K562 (cell line): ENCODE measurements around the gene DBP. TPM values are rescaled to one million over a fixed set of nuclear protein-coding genes. Genes with fewer than 3 reads are reported as not detected.

ENCODE experiments used
- BCLAF1 ChIP-seq, 2 experiments: fragments of 450-650 bp in 1 of 2; IDR thresholded peaks; 2 replicates each; pipeline ENCODE4 v1.6.1; 2011 to 2017; ENCODE audit warnings: low read depth in 2 of 2, antibody characterized with exemption in 1 of 2, borderline replicate concordance in 1 of 2, low read length in 1 of 2, mild to moderate bottlenecking in 1 of 2, mixed read lengths in 1 of 2; ENCODE audit not compliant: control insufficient read depth in 1 of 2
- CBX1 ChIP-seq: sonication (generic); IDR thresholded peaks from 2 replicates; pipeline ENCODE4 v1.6.1; 2016; ENCODE audit warnings: antibody characterized with exemption, low read depth, mild to moderate bottlenecking
- CBX5 ChIP-seq: IDR thresholded peaks from 2 replicates; pipeline ENCODE4 v1.6.1; 2014; ENCODE audit warnings: low read depth, borderline replicate concordance
- DMBX1 ChIP-seq: fragments of 250-450 bp; sonication (Bioruptor Pico); IDR thresholded peaks from 2 replicates; pipeline ENCODE4 v1.8.0; 2022; ENCODE audit warnings: inconsistent platforms, mild to moderate bottlenecking, moderate library complexity, borderline replicate concordance
- FOXK2 ChIP-seq, 2 experiments: fragments of 450-650 bp; IDR thresholded peaks in 1 of 2; conservative IDR thresholded peaks in 1 of 2; 2 replicates each; pipeline ENCODE4 v1.6.1; 2016; ENCODE audit warnings: low read depth in 2 of 2, mild to moderate bottlenecking in 1 of 2
- LARP7 ChIP-seq: fragments of 450-650 bp; IDR thresholded peaks from 2 replicates; pipeline ENCODE4 v1.6.1; 2016
- MAX ChIP-seq: sonication (generic); formaldehyde crosslinking; IDR thresholded peaks from 2 replicates; pipeline ENCODE4 v1.9.0; 2022; ENCODE audit warnings: mild to moderate bottlenecking, missing genetic modification reagents
- NEUROD1 ChIP-seq: fragments of 150-350 bp; IDR thresholded peaks from 2 replicates; pipeline ENCODE4 v1.6.1; 2014; ENCODE audit warnings: borderline replicate concordance, low read length, low read depth; ENCODE audit not compliant: partially characterized antibody
- NKRF ChIP-seq: fragments of 450-650 bp; IDR thresholded peaks from 2 replicates; pipeline ENCODE4 v1.6.1; 2016; ENCODE audit warnings: borderline replicate concordance
- PML ChIP-seq: IDR thresholded peaks from 2 replicates; pipeline ENCODE4 v1.6.1; 2012; ENCODE audit warnings: low read length, inconsistent platforms
- POLR2AphosphoS2 ChIP-seq: IDR thresholded peaks from 2 replicates; pipeline ENCODE4 v1.6.1; 2012; ENCODE audit warnings: low read length, improper control_type of control experiment
- PURB ChIP-seq: sonication (generic); formaldehyde crosslinking; IDR thresholded peaks from 2 replicates; pipeline ENCODE4 v1.9.0; 2021; ENCODE audit warnings: low read depth, mild to moderate bottlenecking, missing genetic modification reagents
- RCOR1 ChIP-seq, 2 experiments: IDR thresholded peaks; 2 replicates each; pipeline ENCODE4 v1.6.1; 2012; ENCODE audit warnings: low read depth in 2 of 2, low read length in 2 of 2, borderline replicate concordance in 1 of 2, improper control_type of control experiment in 1 of 2
- RFX1 ChIP-seq: fragments of 450-650 bp; IDR thresholded peaks from 2 replicates; pipeline ENCODE4 v1.6.1; 2016; ENCODE audit warnings: mild to moderate bottlenecking, moderate library complexity
- TSHZ1 ChIP-seq: fragments of 250-450 bp; sonication (Bioruptor Pico); IDR thresholded peaks from 2 replicates; pipeline ENCODE4 v1.4.0; 2020; ENCODE audit warnings: mild to moderate bottlenecking, moderate library complexity
- ZBED1 ChIP-seq: IDR thresholded peaks from 2 replicates; pipeline ENCODE4 v1.6.1; 2014
- ZBTB2 ChIP-seq: fragments of 450-650 bp; IDR thresholded peaks from 2 replicates; pipeline ENCODE4 v1.6.1; 2016; ENCODE audit warnings: antibody characterized with exemption
- ZNF707 ChIP-seq: fragments of 250-450 bp; sonication (Bioruptor Pico); conservative IDR thresholded peaks from 2 replicates; pipeline ENCODE4 v1.8.0; 2022; ENCODE audit warnings: inconsistent platforms, mild to moderate bottlenecking, moderate library complexity
- polyA plus RNA-seq, 8 experiments: library from polyadenylated mRNA; depleted of rRNA in 4 of 8; stranded (reverse) in 5 of 8; unstranded in 3 of 8; fragments of >200 nt; fragmentation: Nextera tagmentation in 2 of 8; fragmentation: Illumina TruSeq in 1 of 8; extraction: Ambion mirVana in 2 of 8; extraction: Trizol in 1 of 8; gene quantifications; 2 replicates each; pipeline versions ENCODE4 v1.2.1 to v1.2.3, GENCODE V29; 2011 to 2014; ENCODE audit warnings: inconsistent platforms in 1 of 8, missing spikeins in 1 of 8
- total RNA-seq, 7 experiments: library from RNA; depleted of rRNA in 6 of 7; stranded (reverse); fragments of >200 nt in 6 of 7; fragmentation: Illumina TruSeq in 2 of 7; extraction: Trizol in 2 of 7; gene quantifications; 2 replicates each; pipeline versions ENCODE4 v1.2.1 to v1.2.3, GENCODE V29; 2011 to 2021; ENCODE audit warnings: low replicate concordance in 1 of 7

DBP gene
- total and polyA plus RNA-seq, 9 of the 15 experiments (the other 6 are each of a cell fraction or from before 2014, with no cell fraction given): 0.25 to 5.5 (median 1.8) TPM

- TF ChIP-seq ZBED1 (no peak), LARP7 (no peak), NKRF (peak; percentile 84; the same call in 1 of the 2 replicates), RFX1 (no peak), NEUROD1 (peak; percentile 80), PML (no peak), TSHZ1 (CRISPR knock-in tag) (no peak), CBX5 (no peak), BCLAF1 (IDR thresholded peaks at IDR 0.05; ENCODE audit: borderline replicate concordance in 1 of 2, control insufficient read depth in 1 of 2, low read depth in 2 of 2, low read length in 1 of 2) (0 out of 4 replicates have a peak, but pooled peaks have one; percentile 22 to 39), DMBX1 (CRISPR knock-in tag) (no peak), MAX (peak; percentile 100), POLR2AphosphoS2 (peak; percentile 87; the same call in 1 of the 2 replicates), ZBTB2 (no peak), FOXK2 (conservative IDR thresholded peaks at IDR 0.05 in 1 of 2, IDR thresholded peaks at IDR 0.05 in 1 of 2; ENCODE audit: low read depth in 2 of 2) (peak; percentile 71 to 81), PURB (CRISPR knock-in tag) (no peak), CBX1 (no peak), ZNF707 (CRISPR knock-in tag) (no peak), RCOR1 (IDR thresholded peaks at IDR 0.05; ENCODE audit: borderline replicate concordance in 1 of 2, low read depth in 2 of 2, low read length in 2 of 2) (peak in 1 of 2 experiments; percentile 63; a peak in 2 of 4 replicates)
Measured at GRCh38 chr19:48637449-48637947, 319 bp upstream of the DBP start (continued).
